Chondrocyte (in vitro differentiated cells): ENCODE measurements around the gene TCP11. TPM values are rescaled to one million over a fixed set of nuclear protein-coding genes. Genes with fewer than 3 reads are reported as not detected.

Experiments used
- DNase-seq: peaks from one replicate; pipeline ENCODE4 v3.0.0; 2021; ENCODE audit warnings: mixed read lengths, low spot score
- H3K27ac Mint-ChIP-seq: one replicate; pipeline ENCODE4 v1.8.0; 2021; ENCODE audit warnings: mild to moderate bottlenecking, moderate library complexity, mixed read lengths; ENCODE audit not compliant: unreplicated experiment
- H3K27me3 Mint-ChIP-seq: 2 replicates; pipeline ENCODE4 v1.8.0; 2021; ENCODE audit warnings: low read depth, mixed read lengths
- H3K36me3 Mint-ChIP-seq: 2 replicates; pipeline ENCODE4 v1.8.0; 2021; ENCODE audit warnings: low read depth, mixed read lengths
- H3K4me1 Mint-ChIP-seq: 2 replicates; pipeline ENCODE4 v1.8.0; 2021; ENCODE audit warnings: low read depth, mild to moderate bottlenecking, mixed read lengths
- H3K4me3 Mint-ChIP-seq: one replicate; pipeline ENCODE4 v1.8.0; 2021; ENCODE audit warnings: mild to moderate bottlenecking, moderate library complexity, mixed read lengths; ENCODE audit not compliant: unreplicated experiment
- H3K9me3 Mint-ChIP-seq: 2 replicates; pipeline ENCODE4 v1.8.0; 2021; ENCODE audit warnings: low read depth, mixed read lengths
- total RNA-seq: library from RNA; stranded (reverse); gene quantifications from 3 replicates; pipeline ENCODE4 v1.2.1, GENCODE V29; 2021
- TF ChIP-seq, protein P1 (sequence below): fragments of 200-600 bp; sonication (generic); IDR thresholded peaks from 2 replicates; pipeline ENCODE4 v1.5.0; 2021; ENCODE audit warnings: antibody characterized with exemption, mild to moderate bottlenecking, moderate library complexity

The TCP11 gene
- total RNA-seq, 1 donor from 2014 or later = not detected

DNA sequence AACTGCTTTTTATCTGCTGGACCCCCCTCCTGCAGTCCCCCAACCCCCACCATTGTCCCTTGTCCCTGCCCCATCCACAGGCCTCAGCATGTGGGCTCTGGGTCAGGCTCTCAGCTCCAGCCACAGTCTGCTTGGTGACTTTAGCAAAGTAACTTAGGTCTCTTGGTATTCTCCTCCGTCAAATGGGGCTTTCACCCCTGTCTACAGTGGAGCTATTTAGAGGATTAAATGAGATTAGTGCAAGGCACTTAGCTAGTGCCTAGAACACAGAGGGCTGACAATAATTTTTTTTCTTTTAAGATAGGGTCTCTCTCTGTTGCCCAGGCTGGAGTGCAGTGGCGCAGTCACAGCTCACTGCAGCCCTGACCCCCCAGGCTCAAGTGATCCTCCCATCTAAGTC is 71.9 kb downstream of the TCP11 start:
- Mint-ChIP-seq H3K27me3 (no peaks in the 10 kb centered on the region), H3K27ac (no peak overlapping the region), H3K36me3 (peaks cover 18% of the 10 kb centered on the region), H3K4me1 (peaks cover 1% of the 10 kb centered on the region), H3K9me3 (no peaks in the 10 kb centered on the region), H3K4me3 (no peak overlapping the region)
- DNase-seq = no peak
- TF ChIP-seq, protein P1, sequence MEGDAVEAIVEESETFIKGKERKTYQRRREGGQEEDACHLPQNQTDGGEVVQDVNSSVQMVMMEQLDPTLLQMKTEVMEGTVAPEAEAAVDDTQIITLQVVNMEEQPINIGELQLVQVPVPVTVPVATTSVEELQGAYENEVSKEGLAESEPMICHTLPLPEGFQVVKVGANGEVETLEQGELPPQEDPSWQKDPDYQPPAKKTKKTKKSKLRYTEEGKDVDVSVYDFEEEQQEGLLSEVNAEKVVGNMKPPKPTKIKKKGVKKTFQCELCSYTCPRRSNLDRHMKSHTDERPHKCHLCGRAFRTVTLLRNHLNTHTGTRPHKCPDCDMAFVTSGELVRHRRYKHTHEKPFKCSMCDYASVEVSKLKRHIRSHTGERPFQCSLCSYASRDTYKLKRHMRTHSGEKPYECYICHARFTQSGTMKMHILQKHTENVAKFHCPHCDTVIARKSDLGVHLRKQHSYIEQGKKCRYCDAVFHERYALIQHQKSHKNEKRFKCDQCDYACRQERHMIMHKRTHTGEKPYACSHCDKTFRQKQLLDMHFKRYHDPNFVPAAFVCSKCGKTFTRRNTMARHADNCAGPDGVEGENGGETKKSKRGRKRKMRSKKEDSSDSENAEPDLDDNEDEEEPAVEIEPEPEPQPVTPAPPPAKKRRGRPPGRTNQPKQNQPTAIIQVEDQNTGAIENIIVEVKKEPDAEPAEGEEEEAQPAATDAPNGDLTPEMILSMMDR = no peak

DNA sequence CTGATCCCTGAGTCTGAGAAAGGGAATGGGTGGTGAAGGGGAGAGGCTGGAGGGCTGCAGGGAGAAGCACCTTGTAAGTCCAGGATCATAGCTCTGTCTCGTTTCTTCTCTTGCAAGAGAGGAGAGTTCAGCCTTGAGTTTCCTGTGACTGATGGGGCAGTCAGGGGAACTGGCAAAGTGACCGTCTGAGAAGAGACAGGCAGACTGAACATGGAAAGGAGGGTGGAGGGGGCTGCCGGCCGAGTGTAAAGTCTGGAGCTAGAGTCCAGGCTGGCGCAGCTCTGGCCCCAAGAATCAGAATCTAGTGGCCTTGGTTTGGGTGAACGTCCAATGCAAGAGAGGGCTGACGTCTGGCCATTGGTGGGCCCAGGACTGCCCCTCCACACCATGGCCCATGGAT is 72.5 kb downstream of the TCP11 start:
- DNase-seq = no peak
- Mint-ChIP-seq H3K36me3 (peaks cover 15% of the 10 kb centered on the region), H3K9me3 (no peaks in the 10 kb centered on the region), H3K27me3 (no peaks in the 10 kb centered on the region), H3K4me3 (no peak overlapping the region), H3K27ac (no peak overlapping the region), H3K4me1 (peaks cover 5% of the 10 kb centered on the region)
- TF ChIP-seq, protein P1 = no peak

DNA sequence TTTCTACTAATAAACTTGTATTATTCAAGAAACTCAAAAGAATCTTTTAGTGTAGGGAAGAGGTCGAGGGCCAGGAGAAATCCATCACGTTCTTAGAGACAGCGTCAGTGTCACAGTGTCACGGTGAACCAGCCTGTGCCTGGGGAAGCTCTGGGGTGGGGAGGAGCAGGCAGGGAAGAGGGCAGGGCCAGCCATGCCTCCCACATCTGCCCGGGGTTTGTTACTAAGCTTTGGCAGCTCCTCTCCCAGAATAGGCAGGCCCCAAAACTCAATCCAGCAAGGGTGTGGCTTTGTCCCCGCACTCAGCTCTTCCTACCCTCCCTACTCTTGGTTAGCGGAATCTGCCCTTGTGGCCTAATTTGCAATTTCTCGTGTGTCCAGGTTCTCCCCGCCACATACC is 72.9 kb downstream of the TCP11 start:
- Mint-ChIP-seq H3K4me3 (no peak overlapping the region), H3K4me1 (peaks cover 5% of the 10 kb centered on the region), H3K9me3 (no peaks in the 10 kb centered on the region), H3K27me3 (no peaks in the 10 kb centered on the region), H3K36me3 (peaks cover 17% of the 10 kb centered on the region), H3K27ac (no peak overlapping the region)
- TF ChIP-seq, protein P1 = no peak
- no peak for DNase-seq

Other genes with a start within 250 kb of the TCP11 start
- 32.7 to 96.6 TPM (median 93.0 TPM) in 3 replicates for gene SCUBE3, start 72.6 kb upstream of the TCP11 start, total RNA-seq
- gene ZNF76, start 118.4 kb upstream of the TCP11 start, total RNA-seq = 20.3 to 28.3 TPM (median 22.1 TPM) in 3 replicates
- gene DEF6, start 156.5 kb upstream of the TCP11 start, total RNA-seq = 0.82 to 1.1 TPM (median 0.82 TPM) in 3 replicates
- 25.9 to 28.3 TPM (median 27.0 TPM) in 3 replicates for gene PPARD, start 201.2 kb upstream of the TCP11 start, total RNA-seq